ENCODE measurements around the gene CLEC2D. TPM values are rescaled to one million over a fixed set of nuclear protein-coding genes. Genes with fewer than 3 reads are reported as not detected.

Gene CLEC2D
- total and polyA plus RNA-seq, 10 donors, result 20.8 to 131 (median 79.9) TPM

- Histone ChIP-seq H3K27ac (peak overlapping the region in 7 of 8 donors; percentile 23 to 91 (median 79)), H3K9me3 (peaks cover 0 to 4% (median 0%) of the 10 kb centered on the region in 8 donors), H3K4me1 (peaks cover 17 to 84% (median 52%) of the 10 kb centered on the region in 6 donors), H3K36me3 (no peaks in the 10 kb centered on the region), H3K27me3 (replicated peaks in 1 of 7) (no peaks in the 10 kb centered on the region), H3K4me3 (no peak overlapping the region)
- intact Hi-C loops (cut with DNase I; ENCODE audit: low total_unique reads), result loop anchor here (10.0 kb wide), 1 partner anchor 371 kb away; no protein-coding TSS in a partner anchor
- DNase-seq, result no peak
- TF ChIP-seq POLR2AphosphoS5 (IDR thresholded peaks at IDR 0.05) (no peak), POLR2A (IDR thresholded peaks at IDR 0.05) (no peak)
- TF ChIP-seq, protein P1, sequence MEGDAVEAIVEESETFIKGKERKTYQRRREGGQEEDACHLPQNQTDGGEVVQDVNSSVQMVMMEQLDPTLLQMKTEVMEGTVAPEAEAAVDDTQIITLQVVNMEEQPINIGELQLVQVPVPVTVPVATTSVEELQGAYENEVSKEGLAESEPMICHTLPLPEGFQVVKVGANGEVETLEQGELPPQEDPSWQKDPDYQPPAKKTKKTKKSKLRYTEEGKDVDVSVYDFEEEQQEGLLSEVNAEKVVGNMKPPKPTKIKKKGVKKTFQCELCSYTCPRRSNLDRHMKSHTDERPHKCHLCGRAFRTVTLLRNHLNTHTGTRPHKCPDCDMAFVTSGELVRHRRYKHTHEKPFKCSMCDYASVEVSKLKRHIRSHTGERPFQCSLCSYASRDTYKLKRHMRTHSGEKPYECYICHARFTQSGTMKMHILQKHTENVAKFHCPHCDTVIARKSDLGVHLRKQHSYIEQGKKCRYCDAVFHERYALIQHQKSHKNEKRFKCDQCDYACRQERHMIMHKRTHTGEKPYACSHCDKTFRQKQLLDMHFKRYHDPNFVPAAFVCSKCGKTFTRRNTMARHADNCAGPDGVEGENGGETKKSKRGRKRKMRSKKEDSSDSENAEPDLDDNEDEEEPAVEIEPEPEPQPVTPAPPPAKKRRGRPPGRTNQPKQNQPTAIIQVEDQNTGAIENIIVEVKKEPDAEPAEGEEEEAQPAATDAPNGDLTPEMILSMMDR (IDR thresholded peaks at IDR 0.05 in 8 of 11, conservative IDR thresholded peaks at IDR 0.05 in 3 of 11), result no peak
Measured at GRCh38 chr12:9706086-9706685, 36.7 kb downstream of the CLEC2D start.

DNA sequence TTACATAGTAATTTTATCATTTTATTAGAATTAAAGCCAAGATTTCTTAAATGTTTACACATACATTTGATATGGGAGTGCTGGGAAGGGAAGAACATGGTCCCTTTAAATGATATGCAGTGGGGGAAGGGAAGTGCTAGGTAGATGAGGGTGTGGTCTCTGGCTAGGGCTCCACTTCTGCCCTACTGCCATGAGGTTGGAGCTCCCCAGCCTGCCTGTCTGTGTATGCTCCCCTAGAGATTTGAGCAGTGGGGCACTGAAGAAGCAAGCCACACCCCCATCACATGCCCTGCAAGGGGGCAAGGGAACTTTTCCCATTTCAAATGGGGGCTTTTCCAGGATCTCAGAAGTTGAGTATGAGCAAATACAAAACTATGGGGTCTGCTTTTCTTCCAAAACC lies 37.8 kb downstream of the CLEC2D start:
- H3K27ac ChIP-seq, result peak overlapping the region; percentile 63 to 91 (median 78)

DNA sequence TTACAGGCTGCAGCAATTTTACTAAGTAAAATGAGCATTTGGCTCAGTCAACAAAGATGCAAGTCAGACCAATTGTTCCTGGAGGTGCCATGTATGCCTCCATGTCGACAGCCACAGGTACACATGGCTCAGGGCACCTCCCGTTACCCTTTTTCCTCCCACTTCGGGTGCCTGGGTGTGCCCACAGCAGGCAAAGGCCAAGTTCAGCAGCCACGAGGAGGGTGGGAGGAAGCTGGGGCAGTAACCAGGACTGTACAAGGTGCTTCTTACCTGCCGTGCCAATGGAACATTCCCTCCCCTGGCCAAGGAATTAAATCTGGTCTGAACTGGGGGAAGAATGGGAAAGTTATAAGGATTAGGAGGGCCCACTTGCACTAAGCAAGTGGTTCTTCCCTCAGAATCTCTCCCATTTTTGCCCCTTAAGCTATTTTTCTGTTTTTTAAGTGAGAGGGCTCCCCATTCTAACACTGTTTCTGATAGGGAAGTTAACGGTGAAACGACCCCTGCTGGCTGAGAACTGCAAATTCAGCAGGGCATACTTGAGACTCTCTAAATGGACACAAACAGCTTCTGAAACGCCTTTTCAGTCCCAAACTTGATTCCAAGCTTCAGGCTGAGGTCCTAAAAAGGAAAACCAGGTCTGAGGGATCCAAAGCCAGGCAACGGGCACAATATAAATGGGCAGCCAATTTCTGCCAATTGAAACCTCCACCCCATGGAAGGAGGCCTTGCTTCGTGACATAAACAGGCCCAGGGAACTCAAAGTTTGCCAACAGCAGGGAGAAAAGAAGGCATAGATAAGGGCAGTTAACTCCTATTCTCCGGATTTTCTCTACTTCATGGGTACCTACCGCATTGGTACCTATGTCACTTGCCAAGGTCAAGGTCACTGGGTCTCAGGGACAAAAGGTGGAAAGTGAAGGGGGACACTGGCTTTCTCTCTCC lies 38.6 kb downstream of the CLEC2D start:
- Histone ChIP-seq H3K4me1 (peaks cover 8 to 80% (median 37%) of the 10 kb centered on the region in 6 donors), H3K4me3 (peak overlapping the region in 1 of 8 donors; percentile 32), H3K27ac (peak overlapping the region; percentile 63 to 91 (median 78)), H3K9me3 (peaks cover 0 to 4% (median 0%) of the 10 kb centered on the region in 8 donors), H3K36me3 (no peaks in the 10 kb centered on the region), H3K27me3 (replicated peaks in 1 of 7) (no peaks in the 10 kb centered on the region)
- intact Hi-C loops (cut with DNase I; ENCODE audit: low total_unique reads), result loop anchor here (2.0 to 10.0 kb wide), 2 partner anchors 73 to 373 kb away; no protein-coding TSS in a partner anchor
- no peak for TF ChIP-seq POLR2A (IDR thresholded peaks at IDR 0.05)
- TF ChIP-seq, protein P1 (IDR thresholded peaks at IDR 0.05 in 8 of 11, conservative IDR thresholded peaks at IDR 0.05 in 3 of 11), result peak; percentile 77 to 90 (median 87)
- peak; percentile 80 for DNase-seq
- WGBS, 5 donors, result 46 to 66% (median 56%) methylated on average over 12 of the region's 12 CpGs

More for the DNA sequence above, 37.8 kb downstream of the CLEC2D start:
- TF ChIP-seq POLR2AphosphoS5 (IDR thresholded peaks at IDR 0.05) (peak in 1 of 3 donors; percentile 37), POLR2A (IDR thresholded peaks at IDR 0.05) (no peak)
- intact Hi-C loops (cut with DNase I; ENCODE audit: low total_unique reads), result loop anchor here (10.0 kb wide), 1 partner anchor 373 kb away; no protein-coding TSS in a partner anchor
- H3K4me3 ChIP-seq, result peak overlapping the region in 1 of 8 donors; percentile 3
- H3K9me3 ChIP-seq, result peaks cover 0 to 4% (median 0%) of the 10 kb centered on the region in 8 donors
- no peaks in the 10 kb centered on the region for H3K36me3 ChIP-seq
- H3K27me3 ChIP-seq (replicated peaks in 1 of 7), result no peaks in the 10 kb centered on the region
- H3K4me1 ChIP-seq, result peaks cover 10 to 82% (median 42%) of the 10 kb centered on the region in 6 donors
- no peak for DNase-seq

GRCh38 chr12:9708853-9709252 lies 39.3 kb downstream of the CLEC2D start:
- intact Hi-C loops (cut with DNase I; ENCODE audit: low total_unique reads), result loop anchor here (2.0 to 10.0 kb wide), 2 partner anchors 74 to 374 kb away; no protein-coding TSS in a partner anchor
- Histone ChIP-seq H3K27ac (peak overlapping the region in 6 of 8 donors; percentile 67 to 91 (median 80)), H3K27me3 (replicated peaks in 1 of 7) (no peaks in the 10 kb centered on the region), H3K4me1 (peaks cover 8 to 73% (median 35%) of the 10 kb centered on the region in 6 donors), H3K36me3 (no peaks in the 10 kb centered on the region), H3K4me3 (no peak overlapping the region), H3K9me3 (peaks cover 0 to 4% (median 0%) of the 10 kb centered on the region in 8 donors)
- DNase-seq, result no peak
- WGBS, 5 donors, result 64 to 70% (median 66%) methylated on average over 3 of the region's 3 CpGs
- no peak for TF ChIP-seq POLR2A (IDR thresholded peaks at IDR 0.05)
- TF ChIP-seq POLR2AphosphoS5 (IDR thresholded peaks at IDR 0.05), result no peak
- TF ChIP-seq, protein P1 (IDR thresholded peaks at IDR 0.05 in 8 of 11, conservative IDR thresholded peaks at IDR 0.05 in 3 of 11), result no peak

All from spleen (tissue), 11 donors.